HG03097 (cell line): ENCODE measurements around the gene EXOC3L2.
"Not testable (repeated sequence)": the region's sequence is repeated elsewhere in the genome, so short reads cannot be mapped to it uniquely, and the experiment has no call there.

Experiments
- ATAC-seq: cut with Tn5 transposase; IDR thresholded peaks from one replicate; pipeline ENCODE4 v1.9.1; 2021; ENCODE audit not compliant: unreplicated experiment, low FRiP score

The EXOC3L2 gene

DNA sequence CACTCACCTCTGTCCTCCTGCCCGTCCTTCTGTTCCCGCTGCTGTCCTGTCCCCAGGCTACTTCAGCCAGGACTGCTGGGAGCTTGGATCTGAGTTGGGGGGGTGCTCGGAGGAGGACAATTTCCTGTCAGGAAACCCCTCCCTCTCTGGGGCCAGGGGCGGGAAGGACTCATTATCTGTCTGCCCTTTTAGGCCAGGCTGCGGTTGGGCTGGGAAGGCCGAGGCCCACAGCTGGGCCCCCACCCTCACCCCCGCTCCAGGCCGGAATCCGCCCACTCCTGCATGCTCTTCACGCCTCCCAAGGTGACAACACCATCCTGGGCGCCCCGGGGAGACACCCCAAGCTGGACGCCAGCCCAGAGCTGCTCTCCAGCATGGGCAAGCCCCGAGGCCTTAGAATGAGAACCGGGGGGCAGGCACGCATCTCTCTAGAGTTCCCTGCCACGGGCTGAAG lies at the start of gene EXOC3L2:
Gene EXOC3L2 (minus strand): TSS at position 74 of the 454 bp plus-strand sequence. CDS start 6,362 bp downstream, outside the sequence.
- ATAC-seq: no peak

- no peak for ATAC-seq
Measured at GRCh38 chr19:45294291-45295029, 49.3 kb upstream of the EXOC3L2 start.

- ATAC-seq: no peak
Measured at GRCh38 chr19:45293682-45294081, 48.5 kb upstream of the EXOC3L2 start.

GRCh38 chr19:45291834-45292233 lies 46.6 kb upstream of the EXOC3L2 start:
- ATAC-seq: no peak

- no peak for ATAC-seq
Measured at GRCh38 chr19:45290381-45290931, 45.2 kb upstream of the EXOC3L2 start.

- ATAC-seq: no peak
Measured at GRCh38 chr19:45283443-45284033, 38.3 kb upstream of the EXOC3L2 start.

DNA sequence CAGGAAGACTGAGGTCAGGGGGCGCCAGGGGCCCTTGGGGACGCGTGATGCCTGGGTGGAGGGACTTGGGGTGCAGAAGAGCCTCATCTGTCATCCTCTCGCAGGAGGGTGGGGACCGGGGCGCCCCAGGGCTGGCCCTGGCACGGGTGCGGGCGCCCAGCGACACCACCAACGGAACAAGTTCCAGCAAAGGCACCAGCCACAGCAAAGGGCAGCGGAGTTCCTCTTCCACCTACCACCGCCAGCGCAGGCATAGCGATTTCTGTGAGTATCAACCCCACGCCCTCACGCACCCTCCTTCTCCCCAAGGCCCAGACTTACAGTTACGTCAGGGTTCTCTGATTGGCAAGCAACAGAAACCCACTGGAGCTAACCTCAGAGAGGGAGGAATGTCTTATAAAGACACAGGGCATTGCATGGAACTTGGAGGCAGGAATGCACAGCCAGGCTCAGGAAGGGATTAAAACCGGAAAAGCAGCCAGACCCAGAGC lies 35.3 kb upstream of the EXOC3L2 start:
- no peak for ATAC-seq

GRCh38 chr19:45279587-45280192 lies 34.5 kb upstream of the EXOC3L2 start:
- ATAC-seq: no peak

DNA sequence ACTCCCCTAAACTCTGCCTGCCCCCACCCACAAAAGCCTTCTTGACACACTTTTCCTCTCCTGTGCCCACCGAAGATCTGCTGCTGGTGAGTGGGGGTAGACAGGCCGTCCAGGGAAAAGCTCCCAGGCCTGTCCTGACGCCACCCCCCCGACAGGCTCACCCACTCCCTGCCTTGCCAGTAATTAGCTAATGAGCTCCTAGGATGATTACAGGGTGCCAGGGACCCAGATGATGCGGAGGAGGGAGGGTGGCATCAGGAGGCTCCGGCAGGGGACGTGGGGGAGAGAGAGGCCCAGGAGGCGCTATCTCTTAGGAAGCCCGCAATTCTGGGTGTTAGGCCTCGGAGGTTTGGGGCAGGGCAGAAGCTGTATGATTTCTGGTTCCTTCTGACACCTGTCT lies 32.9 kb upstream of the EXOC3L2 start:
- no peak for ATAC-seq

- ATAC-seq: no peak
Measured at GRCh38 chr19:45276284-45276687, 31.1 kb upstream of the EXOC3L2 start.

DNA sequence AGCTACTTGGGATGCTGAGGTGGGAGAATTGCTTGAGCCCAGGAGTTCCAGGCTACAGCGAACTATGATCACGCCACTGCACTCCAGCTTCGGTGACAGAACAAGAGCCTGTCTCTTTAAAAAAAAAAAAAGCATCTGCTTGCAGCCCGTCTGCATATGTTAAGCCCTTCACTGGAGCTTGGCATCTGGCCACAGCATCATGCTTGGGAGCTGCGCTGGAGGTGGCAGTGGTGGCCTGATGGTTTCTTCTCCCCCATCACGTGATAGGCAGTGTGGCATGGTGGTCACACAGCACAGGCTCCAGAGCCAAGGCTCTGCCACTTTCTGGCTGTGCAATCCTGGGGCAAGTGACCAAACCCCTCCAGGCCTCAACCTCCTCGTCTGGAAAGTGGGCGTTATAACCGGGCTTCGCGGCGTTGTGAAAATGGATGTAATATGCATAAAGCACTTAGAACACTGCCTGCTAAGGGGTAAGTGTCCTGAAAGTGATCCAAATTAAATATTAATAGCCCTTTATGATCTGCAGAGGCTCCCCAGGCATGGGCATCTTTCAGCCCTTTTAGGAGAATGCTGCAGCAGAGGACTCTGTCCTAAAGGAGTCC lies 30.3 kb upstream of the EXOC3L2 start:
- no peak for ATAC-seq

GRCh38 chr19:45273521-45273855 lies 28.3 kb upstream of the EXOC3L2 start:
- no peak for ATAC-seq

- no peak for ATAC-seq
Measured at GRCh38 chr19:45271735-45272108, 26.5 kb upstream of the EXOC3L2 start.

DNA sequence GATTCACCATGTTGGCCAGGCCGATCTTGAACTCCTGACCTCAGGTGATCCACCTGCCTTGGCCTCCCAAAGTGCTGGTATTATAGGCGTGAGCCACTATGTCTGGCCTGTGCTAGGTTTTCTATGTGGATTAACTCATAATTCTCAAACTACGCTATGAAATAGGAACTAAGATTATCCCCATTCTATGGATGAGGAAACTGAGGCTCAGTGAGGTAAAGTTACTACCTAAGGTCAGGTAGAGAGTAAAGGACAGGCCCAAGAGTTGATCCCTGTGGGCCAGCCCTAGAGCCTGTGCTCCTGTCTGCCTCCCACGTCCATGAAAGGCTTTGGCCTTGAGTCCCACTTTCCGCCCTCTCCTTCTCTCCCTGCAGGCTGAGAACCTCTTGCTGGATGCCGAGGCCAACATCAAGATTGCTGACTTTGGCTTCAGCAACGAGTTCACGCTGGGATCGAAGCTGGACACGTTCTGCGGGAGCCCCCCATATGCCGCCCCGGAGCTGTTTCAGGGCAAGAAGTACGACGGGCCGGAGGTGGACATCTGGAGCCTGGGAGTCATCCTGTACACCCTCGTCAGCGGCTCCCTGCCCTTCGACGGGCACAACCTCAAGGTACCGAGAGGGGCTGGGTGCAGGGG lies 26.0 kb upstream of the EXOC3L2 start:
- no peak for ATAC-seq

DNA sequence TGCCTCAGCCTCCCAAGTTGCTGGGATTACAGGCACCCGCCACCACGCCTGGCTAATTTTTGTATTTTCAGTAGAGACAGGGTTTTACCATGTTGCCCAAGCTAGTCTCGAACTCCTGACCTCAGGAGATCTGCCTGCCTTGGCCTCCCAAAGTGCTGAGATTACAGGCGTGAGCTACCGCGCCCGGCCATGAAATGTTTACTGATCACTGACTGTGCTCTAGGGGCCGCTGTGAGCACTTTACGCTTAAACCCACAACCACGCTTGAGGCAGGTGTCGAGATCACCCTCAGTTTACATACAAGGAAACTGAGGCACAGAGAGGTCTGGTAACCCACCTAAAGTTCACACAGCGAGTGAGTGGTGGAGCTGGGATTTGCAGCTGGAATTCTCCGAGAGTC lies 24.7 kb upstream of the EXOC3L2 start:
- not testable (repeated sequence) for ATAC-seq

DNA sequence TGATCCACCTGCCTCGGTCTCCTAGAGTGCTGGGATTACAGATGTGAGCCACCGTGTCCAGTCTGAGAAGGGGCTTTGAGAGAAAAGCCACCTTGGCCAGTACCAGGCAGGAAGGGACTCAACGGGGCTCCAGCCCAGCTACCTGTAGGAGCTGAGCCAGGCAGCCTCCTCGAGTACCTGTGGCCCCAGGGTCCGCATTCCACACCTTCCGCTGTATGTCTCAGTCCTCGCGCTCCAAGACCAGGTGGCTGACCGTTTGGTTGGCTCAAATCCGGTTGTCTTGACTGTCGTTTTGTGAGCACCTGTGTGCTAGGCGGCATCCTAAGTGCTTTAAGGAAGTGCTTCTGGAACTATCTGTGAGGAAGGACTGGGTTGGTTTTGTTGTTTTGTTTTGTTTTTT lies 22.1 kb upstream of the EXOC3L2 start:
- no peak for ATAC-seq

DNA sequence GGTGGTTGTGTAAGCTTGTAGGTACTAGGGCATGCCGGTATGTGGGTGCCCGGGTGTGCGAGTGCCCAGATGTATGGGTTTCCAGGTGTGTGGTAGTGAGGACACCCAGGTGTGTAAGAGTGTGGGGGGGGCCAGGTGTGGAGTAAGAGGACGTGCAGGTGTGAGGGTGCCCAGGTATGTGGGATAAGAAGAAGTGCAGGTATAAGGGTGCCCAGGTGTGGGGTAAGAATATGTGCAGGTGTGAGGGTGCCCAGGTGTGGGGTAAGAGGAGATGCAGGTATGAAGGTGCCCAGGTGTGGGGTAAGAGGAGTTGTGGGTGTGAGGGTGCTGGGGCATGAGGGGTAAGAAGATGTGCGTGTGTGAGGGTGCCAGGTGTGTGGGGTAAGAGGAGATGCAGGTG lies 20.2 kb upstream of the EXOC3L2 start:
- no peak for ATAC-seq

DNA sequence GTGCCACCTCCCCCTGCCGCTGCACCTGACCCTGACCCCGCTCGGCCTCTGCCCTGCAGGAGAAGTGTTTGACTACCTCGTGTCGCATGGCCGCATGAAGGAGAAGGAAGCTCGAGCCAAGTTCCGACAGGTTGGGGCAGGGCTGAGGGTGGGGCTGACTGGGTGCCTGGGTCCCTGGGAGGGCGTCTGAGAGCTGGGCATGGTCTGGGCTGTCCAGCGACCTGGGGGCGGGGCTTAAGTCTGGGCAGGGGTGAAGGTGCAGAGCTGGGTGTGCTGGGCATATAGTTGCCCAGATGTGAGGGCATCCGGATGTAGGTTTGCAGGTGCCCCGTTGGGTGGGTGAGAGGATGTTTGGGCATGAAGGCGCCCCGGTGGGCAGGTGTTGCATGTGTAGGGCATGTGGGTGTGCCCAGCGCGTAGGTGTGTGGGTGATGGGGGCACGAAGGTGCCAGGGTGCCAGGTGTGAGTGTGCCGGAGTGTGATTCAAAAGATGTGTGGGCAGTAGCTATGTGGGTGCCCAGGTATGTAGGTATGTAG lies 19.6 kb upstream of the EXOC3L2 start:
- no peak for ATAC-seq

- no peak for ATAC-seq
Measured at GRCh38 chr19:45263013-45263412, 17.8 kb upstream of the EXOC3L2 start.

GRCh38 chr19:45262570-45262969 lies 17.4 kb upstream of the EXOC3L2 start:
- ATAC-seq: no peak
